HepG2 (cell line): ENCODE results near the gene SRRM3. TPM values are rescaled to one million over a fixed set of nuclear protein-coding genes. Genes with fewer than 3 reads are reported as not detected.

Experiments used
- CEBPG ChIP-seq: IDR thresholded peaks from 2 replicates; pipeline ENCODE4 v1.6.1; 2016
- FOXO1 ChIP-seq: sonication (generic); formaldehyde crosslinking; IDR thresholded peaks from 2 replicates; pipeline ENCODE4 v1.4.0; 2020; ENCODE audit warnings: missing genetic modification reagents
- FUBP1 ChIP-seq: sonication (generic); formaldehyde crosslinking; IDR thresholded peaks from 2 replicates; pipeline ENCODE4 v1.5.1; 2020; ENCODE audit warnings: missing genetic modification reagents, mild to moderate bottlenecking, borderline replicate concordance
- IRF2 ChIP-seq: IDR thresholded peaks from 2 replicates; pipeline ENCODE4 v1.6.1; 2018; ENCODE audit warnings: missing genetic modification reagents, missing compliant biosample characterization
- MXD3 ChIP-seq: IDR thresholded peaks from 2 replicates; pipeline ENCODE4 v1.6.1; 2016; ENCODE audit warnings: mild to moderate bottlenecking, missing biosample characterization, missing genetic modification reagents
- MYPOP ChIP-seq: sonication (generic); formaldehyde crosslinking; IDR thresholded peaks from 2 replicates; pipeline ENCODE4 v1.8.1; 2023; ENCODE audit warnings: mild to moderate bottlenecking, moderate library complexity, missing genetic modification reagents
- PTBP1 ChIP-seq: fragments of 200-400 bp; formaldehyde crosslinking; IDR thresholded peaks from 2 replicates; pipeline ENCODE4 v1.6.1; 2018; ENCODE audit warnings: low read length, low read depth; ENCODE audit not compliant: poor library complexity, severe bottlenecking
- RARA ChIP-seq: IDR thresholded peaks from 2 replicates; pipeline ENCODE4 v1.6.1; 2016; ENCODE audit warnings: missing genetic modification reagents, missing compliant biosample characterization
- RARG ChIP-seq: sonication (generic); formaldehyde crosslinking; IDR thresholded peaks from 2 replicates; pipeline ENCODE4 v1.4.0; 2020; ENCODE audit warnings: low read depth, mild to moderate bottlenecking, missing genetic modification reagents
- RBAK ChIP-seq: sonication (generic); formaldehyde crosslinking; IDR thresholded peaks from 2 replicates; pipeline ENCODE4 v1.5.1; 2020; ENCODE audit warnings: mild to moderate bottlenecking, missing genetic modification reagents
- SOX6 ChIP-seq, 2 experiments: fragments of 450-650 bp in 1 of 2; sonication (generic) in 1 of 2; formaldehyde crosslinking in 1 of 2; IDR thresholded peaks; 2 replicates each; pipeline versions ENCODE4 v1.4.0 to v1.6.1; 2017 to 2020; ENCODE audit warnings: antibody characterized with exemption in 1 of 2, mild to moderate bottlenecking in 1 of 2, missing genetic modification reagents in 1 of 2
- SP2 ChIP-seq: sonication (generic); formaldehyde crosslinking; IDR thresholded peaks from 2 replicates; pipeline ENCODE4 v1.5.1; 2020; ENCODE audit warnings: mild to moderate bottlenecking, missing genetic modification reagents
- TCF7L2 ChIP-seq: IDR thresholded peaks from 2 replicates; pipeline ENCODE4 v1.6.1; 2011; ENCODE audit warnings: mild to moderate bottlenecking, low read depth, low read length, moderate library complexity
- THRA ChIP-seq: sonication (generic); formaldehyde crosslinking; IDR thresholded peaks from 2 replicates; pipeline ENCODE4 v1.4.0; 2020; ENCODE audit warnings: missing genetic modification reagents, borderline replicate concordance
- XBP1 ChIP-seq: sonication (generic); formaldehyde crosslinking; IDR thresholded peaks from 2 replicates; pipeline ENCODE4 v1.5.0; 2020; ENCODE audit warnings: missing genetic modification reagents
- ZFY ChIP-seq: sonication (generic); formaldehyde crosslinking; IDR thresholded peaks from 2 replicates; pipeline ENCODE4 v1.4.0; 2020; ENCODE audit warnings: missing genetic modification reagents
- ZNF101 ChIP-seq: sonication (generic); formaldehyde crosslinking; IDR thresholded peaks from 2 replicates; pipeline ENCODE4 v1.4.0; 2020; ENCODE audit warnings: mild to moderate bottlenecking, low read depth, missing genetic modification reagents, borderline replicate concordance
- ZNF180 ChIP-seq: sonication (generic); formaldehyde crosslinking; IDR thresholded peaks from 2 replicates; pipeline ENCODE4 v1.4.0; 2020; ENCODE audit warnings: low read depth, missing genetic modification reagents, borderline replicate concordance
- ZNF232 ChIP-seq: sonication (generic); formaldehyde crosslinking; IDR thresholded peaks from 2 replicates; pipeline ENCODE4 v1.4.0; 2020; ENCODE audit warnings: missing genetic modification reagents, borderline replicate concordance
- ZNF253 ChIP-seq: sonication (generic); formaldehyde crosslinking; IDR thresholded peaks from 2 replicates; pipeline ENCODE4 v1.8.0; 2022; ENCODE audit warnings: mild to moderate bottlenecking, missing genetic modification reagents, borderline replicate concordance
- ZNF263 ChIP-seq: sonication (generic); formaldehyde crosslinking; IDR thresholded peaks from 2 replicates; pipeline ENCODE4 v1.4.0; 2020; ENCODE audit warnings: missing genetic modification reagents
- ZNF275 ChIP-seq: sonication (generic); formaldehyde crosslinking; IDR thresholded peaks from 2 replicates; pipeline ENCODE4 v1.8.0; 2022; ENCODE audit warnings: missing genetic modification reagents, mild to moderate bottlenecking, inconsistent platforms, borderline replicate concordance
- ZNF550 ChIP-seq: sonication (generic); formaldehyde crosslinking; IDR thresholded peaks from 2 replicates; pipeline ENCODE4 v1.4.0; 2020; ENCODE audit warnings: mild to moderate bottlenecking, missing genetic modification reagents, borderline replicate concordance
- ZNF652 ChIP-seq: IDR thresholded peaks from 2 replicates; pipeline ENCODE4 v1.6.1; 2016; ENCODE audit warnings: low read depth, borderline replicate concordance
- ZNF782 ChIP-seq: sonication (generic); formaldehyde crosslinking; IDR thresholded peaks from 2 replicates; pipeline ENCODE4 v1.4.0; 2020; ENCODE audit warnings: missing genetic modification reagents, mild to moderate bottlenecking, borderline replicate concordance
- ZSCAN9 ChIP-seq: IDR thresholded peaks from 2 replicates; pipeline ENCODE4 v1.6.1; 2016; ENCODE audit warnings: borderline replicate concordance
- polyA plus RNA-seq, 8 experiments: library from polyadenylated mRNA; depleted of rRNA in 3 of 8; stranded (reverse) in 7 of 8; unstranded in 1 of 8; fragments of >200 nt; fragmentation: Illumina TruSeq in 4 of 8; extraction: Trizol in 4 of 8; gene quantifications; 2 replicates each; pipeline versions ENCODE4 v1.2.1 to v1.2.3, GENCODE V29; 2011 to 2016; ENCODE audit warnings: low read depth in 4 of 8, missing spikeins in 1 of 8, mixed read lengths in 1 of 8; ENCODE audit not compliant: insufficient read depth in 1 of 8
- total RNA-seq, 5 experiments: library from RNA; depleted of rRNA; stranded (reverse); fragments of >200 nt; fragmentation: Illumina TruSeq; extraction: Trizol; gene quantifications; 2 replicates each; pipeline ENCODE4 v1.2.3, GENCODE V29; 2016; ENCODE audit warnings: low read depth in 1 of 5

Gene SRRM3
- total and polyA plus RNA-seq, 2 of the 13 experiments (the other 11 are each of a cell fraction or from before 2014, with no cell fraction given) = 0.13 to 0.54 TPM

GRCh38 chr7:76225379-76225778 is 23.7 kb downstream of the SRRM3 start (continued):
- TF ChIP-seq TCF7L2 (no peak), ZNF101 (CRISPR knock-in tag) (no peak), ZNF232 (CRISPR knock-in tag) (peak; percentile 93; the same call in 1 of the 2 replicates), MYPOP (CRISPR knock-in tag) (no peak), FOXO1 (no peak), ZFY (no peak), SP2 (CRISPR knock-in tag) (no peak), XBP1 (0 out of 2 replicates have a peak, but pooled peaks have one; percentile 35), ZNF253 (no peak), ZNF652 (CRISPR knock-in tag) (no peak), RBAK (CRISPR knock-in tag) (no peak), ZSCAN9 (CRISPR knock-in tag) (peak; percentile 89), RARA (CRISPR knock-in tag) (peak; percentile 44; the same call in 1 of the 2 replicates), MXD3 (peak; percentile 49; the same call in 1 of the 2 replicates), RARG (no peak), ZNF782 (CRISPR knock-in tag) (no peak), IRF2 (0 out of 2 replicates have a peak, but pooled peaks have one; percentile 37), THRA (peak; percentile 35; the same call in 1 of the 2 replicates), ZNF550 (CRISPR knock-in tag) (no peak), FUBP1 (CRISPR knock-in tag) (no peak), CEBPG (CRISPR knock-in tag) (no peak), PTBP1 (no peak), ZNF180 (CRISPR knock-in tag) (no peak), ZNF263 (CRISPR knock-in tag) (peak; percentile 87), SOX6 (IDR thresholded peaks at IDR 0.05) (no peak), SOX6 (CRISPR knock-in tag; IDR thresholded peaks at IDR 0.05) (no peak), ZNF275 (CRISPR knock-in tag) (no peak)
